HG02938 (cell line): ENCODE measurements around the gene ITGB5.
"Not testable (repeated sequence)": the region's sequence is repeated elsewhere in the genome, so short reads cannot be mapped to it uniquely, and the experiment has no call there.

ENCODE experiments used
- ATAC-seq: cut with Tn5 transposase; IDR thresholded peaks from one replicate; pipeline ENCODE4 v1.9.1; 2021; ENCODE audit warnings: mild to moderate bottlenecking, moderate library complexity; ENCODE audit not compliant: unreplicated experiment

The ITGB5 gene

DNA sequence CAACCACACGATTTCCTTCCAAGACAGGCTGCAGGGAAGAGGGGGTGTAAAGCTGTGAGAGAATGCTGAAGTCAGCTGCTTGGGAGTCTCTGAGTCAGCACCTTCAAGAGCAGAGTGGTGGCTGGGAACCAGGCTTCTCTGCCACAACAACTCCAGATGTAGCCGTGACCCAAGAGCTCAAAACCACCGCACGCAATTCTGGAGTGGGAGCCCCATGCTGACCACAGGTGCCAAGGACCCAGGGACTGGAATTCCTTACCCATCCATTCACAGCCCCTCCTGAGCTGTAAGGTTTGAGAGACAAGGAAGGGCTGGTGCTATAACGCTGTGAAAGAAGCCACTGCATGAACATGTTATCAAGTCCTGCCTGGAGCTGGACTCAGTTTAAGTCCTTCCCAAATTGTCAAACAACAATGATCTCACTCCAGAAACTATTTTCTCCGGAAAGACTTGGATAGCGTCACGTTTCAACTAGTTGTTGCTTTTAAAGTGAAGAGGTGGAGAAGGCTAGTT is 95.5 kb downstream of the ITGB5 start:
- no peak for ATAC-seq

GRCh38 chr3:124791142-124791541 is 96.0 kb downstream of the ITGB5 start:
- no peak for ATAC-seq

GRCh38 chr3:124789103-124789502 is 98.1 kb downstream of the ITGB5 start:
- ATAC-seq, result not testable (repeated sequence)

DNA sequence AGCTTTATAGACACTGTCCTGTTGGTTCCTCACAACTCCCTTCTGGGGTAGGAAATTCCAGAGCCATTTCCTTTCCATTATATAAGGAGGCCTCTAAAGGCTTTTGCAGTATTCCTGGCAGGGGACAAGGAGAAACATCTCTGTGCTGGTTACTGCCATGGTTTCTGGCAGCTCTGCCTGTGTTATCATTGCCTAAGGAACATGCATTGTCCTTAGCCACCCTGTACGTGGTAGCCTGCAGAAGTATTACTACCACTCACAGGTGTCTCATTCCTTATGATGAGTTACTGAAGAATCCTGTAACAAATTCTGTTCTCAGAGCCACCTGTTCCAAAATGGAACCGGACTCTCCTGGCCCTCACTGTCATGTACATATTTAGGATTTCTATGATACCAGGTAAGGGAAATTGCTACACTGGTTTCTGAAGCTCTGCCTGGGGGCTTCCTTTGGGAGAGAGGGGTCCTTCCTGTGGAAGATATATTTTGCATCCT is 98.9 kb downstream of the ITGB5 start:
- no peak for ATAC-seq

DNA sequence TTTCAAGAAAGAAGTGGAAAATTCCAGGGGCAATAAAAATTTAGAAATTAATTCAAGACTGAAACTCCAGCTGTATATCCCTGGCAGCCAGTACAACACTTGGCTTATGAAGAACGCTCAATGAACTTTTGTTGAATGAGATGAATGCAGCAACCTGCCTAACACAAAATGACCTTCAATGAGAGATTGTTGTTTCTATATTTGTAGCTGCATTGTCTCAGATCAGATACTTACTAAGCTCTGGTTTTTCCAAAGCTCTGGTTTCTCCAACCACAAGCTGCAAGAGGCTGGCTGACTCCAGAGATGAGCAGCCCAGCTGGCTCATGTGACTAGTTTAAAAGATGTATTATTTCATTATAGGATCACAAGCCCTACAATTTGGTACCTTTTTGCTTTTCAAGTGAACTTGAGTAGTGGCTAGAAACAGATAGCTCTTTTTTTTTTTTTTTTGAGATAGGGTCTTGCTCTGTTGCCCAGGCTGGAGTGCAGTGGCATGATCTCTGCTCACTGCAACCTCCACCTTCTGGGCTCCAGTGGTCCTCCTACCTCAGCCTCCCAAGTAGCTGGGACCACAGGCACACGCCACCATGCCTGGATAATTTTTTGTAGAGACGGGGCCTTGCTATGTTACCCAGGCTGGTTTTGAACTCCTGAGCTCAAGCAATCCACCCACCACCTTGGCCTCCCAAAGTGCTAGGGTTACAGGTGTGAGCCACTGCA is 99.5 kb downstream of the ITGB5 start:
- no peak for ATAC-seq

GRCh38 chr3:124786511-124787241 is 100.5 kb downstream of the ITGB5 start:
- ATAC-seq, result no peak

GRCh38 chr3:124785973-124786372 is 101.2 kb downstream of the ITGB5 start:
- no peak for ATAC-seq

DNA sequence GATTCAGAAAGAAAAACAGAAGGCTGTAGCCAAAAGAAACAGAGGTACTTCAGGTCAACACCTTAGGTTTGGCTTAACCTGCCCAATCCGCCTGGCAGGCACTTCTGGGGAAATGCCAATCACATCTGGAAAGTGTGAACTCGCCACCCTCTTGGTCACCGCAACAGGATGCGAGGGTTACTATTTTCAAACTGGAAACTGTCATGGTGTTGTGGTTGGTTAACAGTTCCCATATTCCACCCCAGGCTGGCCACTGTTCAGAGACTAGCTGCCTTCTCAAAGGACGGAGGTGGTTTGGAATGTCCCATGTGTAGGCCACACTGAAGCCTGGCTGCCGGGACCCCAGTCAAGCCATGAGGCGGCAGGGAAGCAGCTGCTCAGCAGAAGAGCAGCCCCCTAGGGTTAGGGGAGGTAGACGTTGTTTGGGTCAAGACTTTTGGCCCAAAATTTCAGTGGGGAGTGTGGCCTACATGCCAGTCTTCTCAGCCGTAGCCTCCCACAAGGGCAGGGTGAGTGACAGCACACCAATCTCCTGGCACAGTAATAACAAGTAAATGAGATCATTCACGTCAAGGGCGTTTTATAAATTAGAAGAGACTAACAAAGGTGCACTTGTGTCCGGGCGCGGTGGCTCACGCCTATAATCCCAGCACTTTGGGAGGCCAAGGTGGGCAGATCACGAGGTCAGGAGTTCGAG is 102.3 kb downstream of the ITGB5 start:
- no peak for ATAC-seq

- ATAC-seq, result no peak
Measured at GRCh38 chr3:124783696-124784095, 103.5 kb downstream of the ITGB5 start.

DNA sequence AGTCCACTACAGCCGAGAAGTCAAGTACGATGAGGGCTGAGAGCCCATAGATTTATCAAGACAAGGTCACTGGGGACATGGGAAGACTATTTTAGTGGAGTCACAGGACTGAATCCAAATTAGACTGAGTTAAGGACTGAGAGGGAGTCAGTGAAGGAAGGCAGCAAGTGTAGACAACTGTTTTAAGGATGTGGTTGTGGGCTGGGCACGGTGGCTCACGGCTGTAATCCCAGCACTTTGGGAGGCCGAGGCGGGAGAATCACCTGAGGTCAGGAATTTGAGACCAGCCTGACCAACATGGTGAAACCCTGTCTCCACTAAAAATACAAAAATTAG is 104.8 kb downstream of the ITGB5 start:
- ATAC-seq, result not testable (repeated sequence)

- ATAC-seq, result no peak
Measured at GRCh38 chr3:124781476-124782376, 105.4 kb downstream of the ITGB5 start.

DNA sequence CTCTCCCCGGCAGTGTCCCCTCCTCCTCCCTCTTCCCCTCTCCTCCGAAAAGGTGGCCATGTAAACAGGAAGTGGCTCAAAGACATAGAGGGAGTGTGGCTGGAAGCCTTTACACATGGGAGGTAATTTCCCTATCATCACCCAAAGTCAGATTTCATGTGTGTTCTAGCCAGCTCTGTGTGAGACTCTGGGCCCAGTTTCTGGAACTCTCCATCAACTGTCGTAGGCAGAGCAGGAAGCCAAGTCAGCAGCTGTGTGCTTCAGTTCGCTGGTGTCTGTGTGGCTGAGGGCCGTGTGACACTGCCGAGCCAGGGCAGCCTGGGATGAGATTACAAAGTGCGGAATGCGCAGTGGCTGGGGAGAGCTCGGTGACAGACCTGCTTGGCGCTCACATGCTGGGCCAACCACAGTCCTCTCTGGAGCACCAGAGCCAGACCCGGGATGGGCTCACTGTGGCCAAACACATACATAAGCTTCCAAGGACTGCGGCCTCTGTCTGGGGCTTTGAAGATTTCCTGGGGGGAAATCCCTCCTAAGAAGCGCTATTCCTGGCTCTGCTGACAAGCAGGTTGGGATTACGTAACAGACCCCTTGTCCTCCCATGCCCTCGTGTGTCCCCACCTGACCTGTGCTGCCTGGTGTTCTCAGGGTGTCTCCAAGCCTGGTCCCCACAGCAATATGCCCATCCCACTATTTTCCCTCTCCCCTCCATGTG is 106.2 kb downstream of the ITGB5 start:
- no peak for ATAC-seq

DNA sequence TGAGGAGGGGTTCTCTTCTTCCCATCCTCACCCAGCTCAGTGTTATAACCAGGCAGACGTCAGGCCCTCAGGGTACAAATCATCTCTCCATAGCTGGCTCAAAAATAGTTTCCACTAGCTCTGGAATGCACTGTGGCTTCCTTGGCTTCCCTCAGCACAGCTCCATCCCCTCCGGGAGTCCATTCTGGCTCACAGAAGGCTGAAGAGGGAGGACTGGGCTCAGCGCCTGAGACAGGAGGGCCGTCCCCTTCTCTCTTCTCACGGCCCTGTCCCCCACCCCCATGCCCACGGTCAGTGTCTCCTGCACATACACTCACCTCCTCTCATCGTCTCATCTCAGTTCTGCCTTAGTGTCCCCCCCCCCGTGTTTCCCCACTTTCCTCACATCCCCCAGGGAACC is 106.8 kb downstream of the ITGB5 start:
- ATAC-seq, result no peak

DNA sequence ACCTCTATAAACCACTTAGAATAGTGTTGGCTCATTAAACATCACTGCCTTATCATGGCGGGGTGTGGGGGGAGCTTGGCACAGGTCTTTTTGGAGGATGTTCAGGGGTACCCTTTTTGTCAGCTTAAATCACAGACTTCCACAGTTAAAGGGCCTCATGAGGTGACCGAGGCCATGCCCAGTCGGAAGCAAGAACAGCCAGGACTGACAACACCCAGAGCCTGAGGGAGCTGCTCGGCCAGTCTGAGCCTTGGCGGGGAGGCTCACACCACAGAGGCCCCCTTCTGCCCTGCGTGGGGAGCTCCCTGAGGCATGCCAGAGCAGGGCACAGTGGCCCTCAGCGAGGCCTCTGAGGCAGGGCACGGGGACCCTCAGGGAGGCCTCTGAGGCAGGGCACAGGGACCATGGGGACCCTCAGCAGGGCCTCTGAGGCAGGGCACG is 107.4 kb downstream of the ITGB5 start:
- ATAC-seq, result no peak

DNA sequence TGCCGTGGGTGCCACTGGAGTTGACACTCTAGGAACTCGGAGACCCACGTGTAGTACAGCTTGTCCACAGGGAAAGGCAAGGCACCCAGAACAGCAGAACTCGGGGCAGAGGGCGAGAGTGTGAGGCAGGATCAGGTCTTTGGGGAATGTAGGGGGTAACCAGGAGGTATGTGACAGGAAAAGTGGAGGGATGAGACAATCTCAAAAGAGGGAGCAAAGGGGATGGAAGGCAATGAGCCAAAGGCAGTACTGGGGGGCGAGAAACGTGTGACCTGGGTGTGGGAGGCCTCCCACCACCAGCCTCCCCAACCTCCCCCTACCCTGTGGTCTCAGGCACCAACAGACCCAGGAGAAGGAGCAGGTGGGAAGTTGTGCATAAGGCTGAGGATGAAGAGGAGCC is 108.0 kb downstream of the ITGB5 start:
- no peak for ATAC-seq

DNA sequence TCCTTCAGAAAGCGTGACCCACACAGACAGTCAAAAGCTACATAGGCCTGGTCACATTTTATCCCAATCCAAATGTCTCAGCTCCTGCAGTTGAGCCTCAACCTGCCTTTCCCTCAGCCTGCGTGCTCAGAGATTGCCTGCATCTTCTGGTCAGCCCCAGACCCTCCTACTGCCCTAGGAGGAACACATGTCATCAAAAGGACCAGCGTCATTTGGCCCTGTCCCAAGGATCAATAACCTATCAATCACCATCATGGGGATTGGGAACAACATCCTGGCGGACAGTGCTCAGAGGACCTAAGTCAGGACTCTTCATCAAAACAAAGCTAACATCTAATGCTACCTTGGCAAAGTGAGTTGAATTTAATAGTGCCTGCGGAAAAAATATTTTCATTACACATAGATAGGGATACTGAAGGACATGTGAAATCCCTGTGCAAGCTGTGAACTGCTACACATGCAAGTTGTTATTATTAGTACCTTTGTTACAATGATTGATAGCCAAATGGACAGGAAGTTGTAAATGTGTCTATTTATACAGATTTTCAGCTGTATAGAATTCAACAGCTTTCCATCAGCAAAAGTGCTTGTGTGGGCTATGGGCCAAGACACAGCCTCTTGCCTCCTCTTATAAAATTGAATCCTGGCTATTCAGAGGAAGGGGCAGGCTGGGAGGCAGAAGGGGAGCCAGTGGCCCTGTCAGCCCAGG is 109.2 kb downstream of the ITGB5 start:
- no peak for ATAC-seq

DNA sequence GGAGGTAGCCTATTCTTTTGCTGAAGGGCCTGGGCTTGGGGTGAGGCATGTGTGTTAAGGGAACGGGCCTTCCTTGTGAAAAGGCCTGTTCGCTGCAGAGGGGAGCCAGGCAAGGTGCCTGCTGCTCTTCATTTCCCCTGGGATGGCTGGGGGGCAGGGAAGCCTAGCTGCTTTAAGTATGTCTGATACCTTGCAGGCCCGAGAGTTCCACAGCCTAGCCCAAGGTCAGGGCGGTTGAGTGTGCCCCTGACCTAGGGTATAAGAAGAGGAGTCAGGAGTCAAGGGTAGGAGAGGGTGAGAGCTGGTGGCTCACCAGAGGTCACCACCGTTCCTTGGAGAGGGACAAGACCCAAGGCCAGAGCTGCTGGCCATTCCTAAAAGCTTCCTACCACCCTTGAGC is 110.3 kb downstream of the ITGB5 start:
- no peak for ATAC-seq

GRCh38 chr3:124775877-124776276 is 111.3 kb downstream of the ITGB5 start:
- no peak for ATAC-seq

GRCh38 chr3:124774841-124775402 is 112.2 kb downstream of the ITGB5 start:
- ATAC-seq, result no peak
